ENCODE data around the gene WDR54. TPM values are rescaled to one million over a fixed set of nuclear protein-coding genes. Genes with fewer than 3 reads are reported as not detected.

The WDR54 gene
- polyA plus RNA-seq, 1 of the 3 experiments (the other 2 are of a cell fraction): 61.6 TPM

- TF ChIP-seq EZH2phosphoT487 (IDR thresholded peaks at IDR 0.05; ENCODE audit: borderline replicate concordance, low read depth) (no peak), ZBTB33 (IDR thresholded peaks at IDR 0.05; ENCODE audit: borderline replicate concordance, low read depth) (no peak), TCF12 (IDR thresholded peaks at IDR 0.05) (no peak), FOXM1 (IDR thresholded peaks at IDR 0.05; ENCODE audit: low read depth) (no peak)
Measured at GRCh38 chr2:74415762-74416395, 5.7 kb upstream of the WDR54 start (continued).

- WGBS (ENCODE audit: low lambda C conversion rate): 56% methylated on average over 3 of the region's 3 CpGs
- H3K79me2 ChIP-seq (ENCODE audit: insufficient read depth): no peaks in the 10 kb centered on the region
- no peak overlapping the region for H2AFZ ChIP-seq (ENCODE audit: low read depth)
- H3K4me2 ChIP-seq: no peak overlapping the region
- peaks cover 0 to 2% of the 10 kb centered on the region in 2 experiments; a peak in 1 of 4 replicates for H3K4me1 ChIP-seq (ENCODE audit: control insufficient read depth in 1 of 2, insufficient read depth in 2 of 2, low read depth in 1 of 2, low read length in 1 of 2)
- TF ChIP-seq IRF3 (IDR thresholded peaks at IDR 0.05; ENCODE audit: low read depth, low read length): no peak
- TF ChIP-seq RAD21 (IDR thresholded peaks at IDR 0.05; ENCODE audit: low read length): peak; percentile 16; the same call in 1 of the 2 replicates
- no peak for TF ChIP-seq POLR2AphosphoS5 (IDR thresholded peaks at IDR 0.05; ENCODE audit: low read depth, low read length)
- TF ChIP-seq GATA2 (CRISPR knock-in tag; IDR thresholded peaks at IDR 0.05): no peak
- TF ChIP-seq PBX3 (IDR thresholded peaks at IDR 0.05): no peak
- TF ChIP-seq EZH2phosphoT487 (IDR thresholded peaks at IDR 0.05; ENCODE audit: borderline replicate concordance, low read depth): no peak
- TF ChIP-seq CHD2 (IDR thresholded peaks at IDR 0.05; ENCODE audit: low read length, partially characterized antibody): no peak
- no peak for TF ChIP-seq GABPA (IDR thresholded peaks at IDR 0.05; ENCODE audit: low read depth)
- TF ChIP-seq FOXM1 (IDR thresholded peaks at IDR 0.05; ENCODE audit: low read depth): no peak
- TF ChIP-seq RFX5 (IDR thresholded peaks at IDR 0.05; ENCODE audit: low read length): no peak
- no peak for TF ChIP-seq MAX (IDR thresholded peaks at IDR 0.05; ENCODE audit: low read depth)
- TF ChIP-seq MEF2A (IDR thresholded peaks at IDR 0.05; ENCODE audit: borderline replicate concordance, low read depth): no peak
- TF ChIP-seq CTCF (IDR thresholded peaks at IDR 0.05): peak; percentile 23; the same call in 1 of the 2 replicates
- no peak overlapping the region for H3K9ac ChIP-seq
- H3K36me3 ChIP-seq (replicated peaks in 1 of 2; ENCODE audit: control insufficient read depth in 1 of 2, insufficient read depth in 2 of 2, low read length in 1 of 2): no peaks in the 10 kb centered on the region
- ChIA-PET POLR2A (no interaction called here), CTCF (no interaction called here)
- H3F3A ChIP-seq (replicated peaks; ENCODE audit: insufficient read depth): peaks cover 4% of the 10 kb centered on the region
- H3K9me3 ChIP-seq: no peaks in the 10 kb centered on the region
- no peaks in the 10 kb centered on the region for H3K9me2 ChIP-seq
- H3K27ac ChIP-seq (ENCODE audit: low read depth in 2 of 2, low read length in 1 of 2): no peak overlapping the region
- no peaks in the 10 kb centered on the region for H3K27me3 ChIP-seq (ENCODE audit: insufficient read depth)
- DNase-seq: peak; percentile 47
- H4K20me1 ChIP-seq (ENCODE audit: insufficient read depth): no peaks in the 10 kb centered on the region
- no peak overlapping the region for H3K4me3 ChIP-seq (ENCODE audit: low read depth in 2 of 2, low read length in 1 of 2)
Measured at GRCh38 chr2:74416778-74417177, 4.8 kb upstream of the WDR54 start.
